Rectal smooth muscle tissue (tissue), 1 donor: Measurements from ENCODE around the gene CDCA5.
A peak's percentile ranks its signal among the peaks of the same experiment; 100 is the strongest.

Source experiments
- H3K27ac ChIP-seq: one replicate; pipeline ENCODE4 v1.7.0; 2013; ENCODE audit warnings: low read depth, low read length, inconsistent platforms
- H3K27me3 ChIP-seq: one replicate; pipeline ENCODE4 v1.7.0; 2013; ENCODE audit warnings: low read length; ENCODE audit not compliant: control insufficient read depth, insufficient read depth
- H3K36me3 ChIP-seq: one replicate; pipeline ENCODE4 v1.7.0; 2013; ENCODE audit warnings: low read length; ENCODE audit not compliant: control insufficient read depth, insufficient read depth
- H3K4me1 ChIP-seq: one replicate; pipeline ENCODE4 v1.7.0; 2013; ENCODE audit warnings: low read length; ENCODE audit not compliant: control insufficient read depth, insufficient read depth
- H3K4me3 ChIP-seq: one replicate; pipeline ENCODE4 v1.7.0; 2013; ENCODE audit warnings: low read length
- H3K9ac ChIP-seq: one replicate; pipeline ENCODE4 v1.7.0; 2013; ENCODE audit warnings: low read length

CDCA5 gene

GRCh38 chr11:65067446-65067845, 16.4 kb downstream of the CDCA5 start:
- Histone ChIP-seq H3K9ac (no peak overlapping the region), H3K36me3 (no peaks in the 10 kb centered on the region)

GRCh38 chr11:65066805-65067291, 17.0 kb downstream of the CDCA5 start:
- Histone ChIP-seq H3K4me3 (no peak overlapping the region), H3K9ac (no peak overlapping the region), H3K4me1 (no peaks in the 10 kb centered on the region), H3K27ac (no peak overlapping the region), H3K36me3 (no peaks in the 10 kb centered on the region), H3K27me3 (no peaks in the 10 kb centered on the region)

More at GRCh38 chr11:65067446-65067845, 16.4 kb downstream of the CDCA5 start:
- Histone ChIP-seq H3K4me3 (no peak overlapping the region), H3K4me1 (no peaks in the 10 kb centered on the region), H3K27me3 (no peaks in the 10 kb centered on the region), H3K27ac (no peak overlapping the region)

GRCh38 chr11:65066315-65066714, 17.5 kb downstream of the CDCA5 start:
- H3K4me1 ChIP-seq = no peaks in the 10 kb centered on the region
- no peak overlapping the region for H3K27ac ChIP-seq
- no peak overlapping the region for H3K9ac ChIP-seq
- no peaks in the 10 kb centered on the region for H3K27me3 ChIP-seq
- H3K4me3 ChIP-seq = no peak overlapping the region
- no peaks in the 10 kb centered on the region for H3K36me3 ChIP-seq

GRCh38 chr11:65065851-65066250, 18.0 kb downstream of the CDCA5 start:
- Histone ChIP-seq H3K36me3 (no peaks in the 10 kb centered on the region), H3K27ac (no peak overlapping the region), H3K9ac (no peak overlapping the region), H3K4me3 (no peak overlapping the region), H3K27me3 (no peaks in the 10 kb centered on the region), H3K4me1 (no peaks in the 10 kb centered on the region)

- Histone ChIP-seq H3K27ac (no peak overlapping the region), H3K27me3 (no peaks in the 10 kb centered on the region), H3K36me3 (no peaks in the 10 kb centered on the region), H3K4me1 (no peaks in the 10 kb centered on the region), H3K9ac (no peak overlapping the region), H3K4me3 (no peak overlapping the region)
Measured at GRCh38 chr11:65064847-65065240, 19.0 kb downstream of the CDCA5 start.

GRCh38 chr11:65063532-65063931, 20.3 kb downstream of the CDCA5 start:
- no peaks in the 10 kb centered on the region for H3K27me3 ChIP-seq
- no peak overlapping the region for H3K27ac ChIP-seq
- no peak overlapping the region for H3K9ac ChIP-seq
- H3K4me3 ChIP-seq = no peak overlapping the region
- H3K4me1 ChIP-seq = no peaks in the 10 kb centered on the region
- no peaks in the 10 kb centered on the region for H3K36me3 ChIP-seq

GRCh38 chr11:65060913-65061408, 22.9 kb downstream of the CDCA5 start:
- no peak overlapping the region for H3K27ac ChIP-seq
- H3K4me1 ChIP-seq = no peaks in the 10 kb centered on the region
- H3K27me3 ChIP-seq = no peaks in the 10 kb centered on the region
- H3K36me3 ChIP-seq = no peaks in the 10 kb centered on the region
- H3K9ac ChIP-seq = no peak overlapping the region
- no peak overlapping the region for H3K4me3 ChIP-seq

- Histone ChIP-seq H3K4me3 (no peak overlapping the region), H3K9ac (no peak overlapping the region), H3K27ac (no peak overlapping the region), H3K27me3 (no peaks in the 10 kb centered on the region), H3K36me3 (no peaks in the 10 kb centered on the region), H3K4me1 (no peaks in the 10 kb centered on the region)
Measured at GRCh38 chr11:65059959-65060824, 23.6 kb downstream of the CDCA5 start.

GRCh38 chr11:65059523-65059922, 24.3 kb downstream of the CDCA5 start:
- Histone ChIP-seq H3K4me3 (no peak overlapping the region), H3K27ac (no peak overlapping the region), H3K4me1 (no peaks in the 10 kb centered on the region), H3K9ac (no peak overlapping the region), H3K27me3 (no peaks in the 10 kb centered on the region), H3K36me3 (no peaks in the 10 kb centered on the region)

- Histone ChIP-seq H3K27ac (no peak within 1 kb of the TSS), H3K36me3 (no peaks in the 10 kb centered on the region), H3K4me1 (no peaks in the 10 kb centered on the region), H3K4me3 (peak within 1 kb of the TSS; percentile 8), H3K27me3 (no peaks in the 10 kb centered on the region), H3K9ac (no peak within 1 kb of the TSS)
Measured at GRCh38 chr11:65058419-65059054, 25.3 kb downstream of the CDCA5 start, which contains the start of gene NAALADL1. NAALADL1 (minus strand) TSS chr11:65058553; CDS start chr11:65058521, 32 bp downstream.

GRCh38 chr11:65058012-65058411, 25.8 kb downstream of the CDCA5 start:
- H3K27me3 ChIP-seq = no peaks in the 10 kb centered on the region
- H3K4me3 ChIP-seq = peak overlapping the region; percentile 8
- no peak overlapping the region for H3K9ac ChIP-seq
- H3K36me3 ChIP-seq = no peaks in the 10 kb centered on the region
- H3K4me1 ChIP-seq = no peaks in the 10 kb centered on the region
- no peak overlapping the region for H3K27ac ChIP-seq

GRCh38 chr11:65057526-65057925, 26.3 kb downstream of the CDCA5 start:
- Histone ChIP-seq H3K27ac (no peak overlapping the region), H3K27me3 (no peaks in the 10 kb centered on the region), H3K4me1 (no peaks in the 10 kb centered on the region), H3K9ac (no peak overlapping the region), H3K4me3 (peak overlapping the region; percentile 8), H3K36me3 (no peaks in the 10 kb centered on the region)
